T-helper 1 cell treated with Interleukin-12 subunit alpha and Interleukin-12 subunit beta and Interleukin-4 antibody, amounts not matched to agents 30 ng/mL and 1 ng/mL, for 36 hours (primary cell): ENCODE data around the gene PCDH9. TPM values are rescaled to one million over a fixed set of nuclear protein-coding genes. Genes with fewer than 3 reads are reported as not detected.

Experiments used
- intact Hi-C: fragments of 100-400 bp; cut with micrococcal nuclease; formaldehyde crosslinking; loops from one replicate; pipeline ENCODE4 v1.15.1; 2024
- total RNA-seq: library from RNA; stranded (reverse); gene quantifications from 2 replicates; pipeline ENCODE4 v1.2.3, GENCODE V29; 2022

PCDH9 gene
- total RNA-seq, 1 donor from 2014 or later: 0.10 TPM

- intact Hi-C loops: no loop called here
Observed at GRCh38 chr13:67091603-67092002, 138.5 kb downstream of the PCDH9 start.

DNA sequence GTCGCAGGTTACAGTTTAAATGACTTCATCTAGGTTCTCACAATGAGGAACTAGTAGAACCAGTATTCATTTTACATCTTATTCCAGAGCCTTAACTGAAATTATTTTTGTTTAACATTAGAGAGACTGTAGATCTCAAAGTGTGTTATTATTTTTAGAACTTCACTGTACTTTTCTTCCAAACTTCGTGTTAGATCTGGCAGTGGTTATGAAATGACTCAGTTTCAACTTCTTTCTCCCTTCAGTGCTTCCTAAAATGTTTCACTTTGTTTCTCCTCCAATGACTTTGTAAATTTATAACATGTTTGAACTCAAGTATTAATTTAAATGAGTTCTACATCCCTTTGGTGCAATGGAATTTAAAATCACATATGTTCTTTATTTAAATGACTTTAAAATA is 139.3 kb downstream of the PCDH9 start:
- intact Hi-C loops: no loop called here

GRCh38 chr13:67087527-67087926 is 142.6 kb downstream of the PCDH9 start:
- intact Hi-C loops: no loop called here

GRCh38 chr13:67086260-67086659 is 143.9 kb downstream of the PCDH9 start:
- intact Hi-C loops: no loop called here

DNA sequence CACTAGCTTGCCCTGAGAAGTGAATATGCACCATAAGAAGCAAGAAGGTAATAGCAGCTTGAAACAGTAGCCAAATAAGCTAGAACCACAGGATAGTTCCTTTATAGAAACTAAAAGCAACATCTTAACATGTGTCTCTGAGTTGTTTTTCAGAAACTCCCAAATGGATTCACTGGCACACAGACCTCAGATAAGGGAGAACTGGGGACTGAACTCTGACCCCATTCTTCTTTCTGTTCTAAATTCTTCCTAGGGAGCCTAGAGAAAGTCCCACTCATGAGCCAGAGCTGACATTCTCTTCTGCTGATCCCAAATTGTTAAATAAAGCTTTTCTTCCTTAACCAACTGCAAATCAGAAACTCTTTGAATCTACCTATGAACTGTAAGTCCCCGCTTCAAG is 146.1 kb downstream of the PCDH9 start:
- intact Hi-C loops: no loop called here

DNA sequence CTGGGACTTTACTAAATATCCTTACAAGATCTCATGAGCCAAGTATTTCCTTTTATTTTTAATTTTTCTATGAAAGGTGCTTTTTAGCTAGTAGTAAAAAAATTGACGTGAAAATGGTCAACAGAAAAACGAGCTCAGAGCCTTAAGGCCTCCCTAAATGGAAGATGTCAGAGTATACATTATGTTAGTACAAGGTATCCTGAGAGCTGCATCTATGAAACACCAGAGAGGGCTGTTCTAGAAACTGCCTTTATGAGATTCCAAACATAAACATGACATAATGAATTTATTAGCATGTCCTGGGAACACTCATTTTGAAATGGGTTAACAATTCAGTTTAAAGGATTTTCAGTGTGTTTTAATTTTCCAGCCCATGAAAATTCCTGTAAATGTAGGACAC is 146.6 kb downstream of the PCDH9 start:
- intact Hi-C loops: no loop called here

- intact Hi-C loops: no loop called here
Observed at GRCh38 chr13:67080351-67080750, 149.8 kb downstream of the PCDH9 start.

- intact Hi-C loops: no loop called here
Observed at GRCh38 chr13:67078062-67078461, 152.1 kb downstream of the PCDH9 start.

DNA sequence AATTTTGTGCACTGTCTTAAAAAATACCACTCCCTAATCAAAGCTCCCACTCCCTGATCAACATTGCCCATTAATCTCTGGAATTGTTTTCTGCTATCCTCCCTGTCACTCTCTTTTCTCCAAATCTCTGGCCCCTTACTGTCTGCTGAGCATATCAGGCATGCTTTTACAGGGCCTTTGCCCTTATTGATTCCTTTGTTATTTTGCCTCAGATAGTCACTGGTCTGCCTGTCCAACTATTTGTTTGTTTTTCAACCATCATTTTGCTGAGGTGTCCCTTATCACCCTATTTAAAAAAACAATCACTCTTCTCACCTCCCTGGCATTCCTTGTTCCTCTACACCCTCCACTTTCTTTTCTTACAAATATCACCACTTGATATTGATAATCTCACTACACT is 153.0 kb downstream of the PCDH9 start:
- intact Hi-C loops: no loop called here

GRCh38 chr13:67076378-67076777 is 153.8 kb downstream of the PCDH9 start:
- intact Hi-C loops: no loop called here

DNA sequence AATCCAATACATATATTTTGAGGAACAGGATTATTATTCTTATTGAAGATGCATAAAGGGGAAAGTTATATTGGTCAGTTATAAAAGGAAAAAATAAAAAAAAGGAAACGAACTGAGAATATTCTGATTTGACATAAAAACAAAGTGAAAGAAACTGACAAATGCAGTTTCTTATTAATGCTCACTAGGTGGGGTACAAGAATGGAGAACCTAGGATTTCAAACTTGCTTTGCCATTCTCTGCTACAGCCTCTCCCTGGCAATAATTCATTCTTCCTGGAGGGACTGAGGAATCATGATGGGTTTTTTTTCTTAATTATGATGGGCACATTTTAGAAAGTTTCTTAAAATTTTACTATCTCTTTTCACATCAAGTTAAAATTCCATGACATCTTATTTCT is 154.9 kb downstream of the PCDH9 start:
- intact Hi-C loops: no loop called here

DNA sequence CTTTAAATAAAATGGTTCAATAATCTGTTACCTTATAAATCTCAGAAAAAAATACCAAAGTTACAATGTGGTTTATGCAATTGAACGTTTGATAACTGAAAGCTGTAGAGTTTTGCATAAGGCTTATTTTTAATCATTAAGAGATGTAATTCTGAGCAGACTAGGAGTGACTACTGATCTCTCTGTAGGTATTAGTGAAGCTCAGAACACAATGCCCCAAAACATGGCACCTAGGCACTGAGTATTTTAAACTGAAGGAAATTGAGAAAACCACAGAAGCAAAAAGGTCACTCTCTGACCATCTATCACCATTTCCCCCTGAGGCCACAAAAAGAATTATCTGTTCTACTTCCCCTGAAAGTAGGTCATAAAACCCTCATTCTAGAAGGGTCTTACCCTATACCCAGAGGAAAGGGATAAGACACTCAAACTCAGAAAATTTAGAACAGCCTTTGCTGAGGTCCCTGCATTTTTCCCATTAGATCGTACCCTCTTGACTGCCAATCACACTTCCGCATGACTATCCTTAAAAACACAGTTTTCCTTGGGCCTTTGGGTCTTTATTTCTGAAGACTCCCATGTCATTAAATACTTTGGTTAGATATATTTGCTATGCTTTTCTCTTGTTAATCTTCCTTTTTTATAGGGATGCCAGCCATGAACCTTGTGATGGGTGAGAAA is 158.1 kb downstream of the PCDH9 start:
- intact Hi-C loops: no loop called here

- intact Hi-C loops: no loop called here
Observed at GRCh38 chr13:67070306-67070705, 159.8 kb downstream of the PCDH9 start.

GRCh38 chr13:67069117-67069767 is 160.9 kb downstream of the PCDH9 start:
- intact Hi-C loops: no loop called here

DNA sequence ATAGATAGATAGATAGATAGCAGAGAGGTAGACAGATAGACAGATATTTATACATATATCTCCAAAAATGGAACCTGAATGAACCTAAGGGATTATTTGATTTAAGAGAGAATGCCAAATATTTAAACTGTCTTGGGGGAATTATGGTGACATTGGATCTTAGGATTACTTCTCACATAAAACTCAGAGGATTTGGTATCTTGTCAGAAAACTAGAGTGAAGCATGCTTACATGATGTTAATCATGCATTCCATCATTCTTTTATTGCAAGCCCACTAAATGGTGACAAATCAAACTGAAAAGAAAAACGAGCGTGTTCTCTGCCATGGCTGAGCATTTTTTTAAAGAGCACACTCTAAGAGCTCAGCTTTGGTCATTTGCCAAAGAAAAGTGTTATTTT is 165.2 kb downstream of the PCDH9 start:
- intact Hi-C loops: no loop called here

- intact Hi-C loops: no loop called here
Observed at GRCh38 chr13:67063036-67063435, 167.1 kb downstream of the PCDH9 start.

DNA sequence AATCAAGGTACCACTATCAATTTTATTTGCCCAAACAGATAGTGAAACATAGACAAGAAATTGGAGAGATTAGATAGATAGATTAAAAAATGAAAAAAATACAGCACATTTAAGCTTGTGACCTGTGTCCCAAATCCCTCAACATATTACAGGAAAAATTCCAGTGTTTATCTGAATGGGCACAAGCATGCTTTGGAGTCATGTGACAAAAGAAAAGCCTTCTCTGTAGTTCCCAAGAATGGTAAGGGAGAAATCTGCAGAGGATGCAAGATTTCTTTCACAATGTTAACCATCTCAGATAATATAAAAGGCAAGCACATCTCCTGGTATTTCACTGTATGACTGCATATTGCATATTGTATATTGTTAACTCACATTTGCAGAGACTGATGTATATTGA is 168.0 kb downstream of the PCDH9 start:
- intact Hi-C loops: no loop called here

- intact Hi-C loops: no loop called here
Observed at GRCh38 chr13:67061750-67062149, 168.4 kb downstream of the PCDH9 start.

DNA sequence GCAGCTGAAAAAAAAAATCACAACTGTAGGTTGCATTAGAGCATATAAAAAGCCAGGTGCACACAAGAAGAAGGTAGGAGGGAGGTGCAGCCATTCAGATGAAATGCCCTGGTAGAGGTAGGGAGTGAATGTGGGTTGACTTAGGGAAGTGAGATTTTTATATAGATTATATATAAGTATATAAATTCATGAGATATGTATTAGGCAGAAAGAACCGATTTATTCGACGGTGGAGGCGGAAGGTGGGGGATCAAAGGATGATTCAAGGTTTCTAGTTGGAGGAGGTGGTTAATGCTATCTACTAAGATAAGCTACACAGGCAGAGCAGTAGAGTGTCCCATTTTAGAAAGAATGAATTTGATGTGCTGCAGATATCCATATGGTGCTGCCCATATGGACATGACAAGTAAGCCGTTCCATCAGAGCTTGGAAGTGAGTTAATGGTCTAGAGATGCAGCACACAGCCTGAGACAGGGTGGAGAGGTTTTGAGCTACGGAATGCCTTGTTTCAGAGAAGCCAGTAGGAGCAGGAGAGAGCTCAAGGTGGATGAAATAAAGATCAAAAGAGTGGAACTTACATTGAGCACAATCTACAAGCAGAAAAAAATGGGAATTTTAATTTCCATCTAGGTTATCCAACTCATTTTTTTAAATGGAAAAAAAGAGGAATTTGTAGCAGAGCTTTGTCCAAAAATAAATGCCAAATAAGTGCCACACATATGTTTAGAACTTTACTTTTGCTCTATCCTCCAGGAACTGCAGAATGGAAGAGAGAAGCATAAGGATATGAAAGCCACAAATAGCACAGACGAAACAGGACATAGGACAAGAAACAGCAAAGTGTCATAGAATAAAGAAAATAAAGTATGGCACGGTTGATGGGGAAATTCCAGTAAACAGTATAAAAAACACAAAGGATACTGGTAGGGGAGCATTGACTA is 177.3 kb downstream of the PCDH9 start:
- intact Hi-C loops: no loop called here

DNA sequence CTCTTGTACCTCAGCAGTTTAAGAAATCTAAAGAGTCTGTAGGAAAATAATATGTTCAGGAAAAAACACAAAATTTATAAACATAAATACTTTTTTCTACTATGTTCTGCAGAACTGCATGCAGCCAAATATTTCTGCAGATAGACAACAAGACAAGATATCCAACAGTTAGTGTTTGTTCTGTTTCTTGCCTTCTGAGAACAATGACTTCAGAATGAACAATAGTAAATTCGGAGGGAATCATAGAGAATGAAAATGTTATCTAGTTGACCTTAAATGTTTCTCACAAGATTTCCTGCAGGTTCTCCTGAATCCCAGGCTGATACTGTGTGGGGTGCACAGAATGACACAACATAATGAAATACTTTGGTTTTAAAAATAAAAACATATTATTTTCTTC is 180.4 kb downstream of the PCDH9 start:
- intact Hi-C loops: no loop called here

DNA sequence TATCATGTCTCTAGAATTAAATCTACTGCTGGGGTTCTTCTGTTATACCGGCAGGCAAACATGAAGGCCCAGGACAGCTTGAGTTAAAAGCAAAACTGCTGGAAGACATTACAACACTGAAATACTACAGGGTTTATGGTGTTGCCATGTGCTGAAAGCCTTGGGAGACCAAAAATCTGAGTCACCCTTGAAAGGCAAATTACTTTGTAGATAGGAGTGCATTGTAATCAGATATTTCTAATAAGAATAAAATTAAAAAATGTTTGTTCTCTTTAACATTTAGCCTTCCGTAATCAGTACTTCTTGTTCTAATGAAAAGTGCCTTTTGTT is 181.3 kb downstream of the PCDH9 start:
- intact Hi-C loops: no loop called here

DNA sequence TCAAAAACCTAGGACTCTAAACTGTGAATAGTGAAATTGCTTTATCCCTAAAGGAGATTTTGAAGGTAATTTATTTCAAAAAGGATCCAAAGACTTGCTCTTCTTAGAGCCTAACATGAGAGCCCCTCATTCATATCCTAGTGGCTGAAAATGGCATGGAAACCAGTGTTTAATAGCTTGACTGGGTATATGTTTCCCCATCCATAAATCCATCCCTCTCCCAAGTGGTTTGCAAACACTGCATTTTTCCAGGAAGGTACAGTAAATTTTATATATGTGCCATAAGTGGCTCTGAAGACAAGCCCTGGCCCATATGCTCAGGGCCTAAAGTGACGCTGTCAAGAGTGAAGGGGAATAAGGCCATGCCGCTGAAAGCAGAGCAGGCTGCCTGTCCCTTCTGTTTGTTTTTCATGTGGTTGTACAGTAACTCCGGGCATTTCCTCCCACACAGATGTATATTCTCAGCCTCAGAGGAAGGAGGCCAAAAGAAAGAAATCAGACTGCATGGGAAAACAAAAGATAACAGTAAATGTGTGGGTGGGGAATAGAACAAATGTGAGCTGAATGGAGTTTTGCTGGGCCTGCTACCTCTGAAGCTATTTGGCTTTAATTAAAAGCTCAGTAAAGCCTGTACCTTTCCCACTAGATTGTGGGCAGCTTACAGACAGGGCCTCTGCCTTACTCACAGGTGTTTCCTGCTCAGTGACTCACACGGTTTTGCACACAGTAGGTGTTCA is 181.9 kb downstream of the PCDH9 start:
- intact Hi-C loops: no loop called here
